ENCODE results near the gene PRKAR2B. TPM values are rescaled to one million over a fixed set of nuclear protein-coding genes. Genes with fewer than 3 reads are reported as not detected.
A peak's percentile ranks its signal among the peaks of the same experiment; 100 is the strongest.

Gene PRKAR2B
- total and polyA plus RNA-seq, 2 experiments from 2014 or later = 0.81 to 3.2 TPM

- H4K20me1 ChIP-seq (ENCODE audit: insufficient read depth) = no peaks in the 10 kb centered on the region
- no peak overlapping the region for H3K4me3 ChIP-seq
- H3K4me1 ChIP-seq (ENCODE audit: insufficient read depth) = peaks cover 10% of the 10 kb centered on the region
- WGBS, 2 experiments (ENCODE audit: low coverage in 1 of 2, low lambda C conversion rate in 2 of 2, missing lambda C conversion rate in 2 of 2) = 28 to 42% methylated on average over 3 of the region's 3 CpGs
- peaks cover 27% of the 10 kb centered on the region for H3K36me3 ChIP-seq (ENCODE audit: low read depth)
- in situ Hi-C loops (cut with MboI) = no loop called here
- H3K9me2 ChIP-seq (ENCODE audit: insufficient read depth) = no peaks in the 10 kb centered on the region
- H2AFZ ChIP-seq = no peak overlapping the region
- no peak overlapping the region for H3K4me2 ChIP-seq (ENCODE audit: unreplicated experiment)
- TF ChIP-seq EZH2phosphoT487 (IDR thresholded peaks at IDR 0.05; ENCODE audit: insufficient read depth, low read depth) (no peak), EZH2 (IDR thresholded peaks at IDR 0.05; ENCODE audit: insufficient read depth, poor library complexity, severe bottlenecking) (no peak)
- peaks cover 13% of the 10 kb centered on the region; the same call in 1 of the 2 replicates for H3F3A ChIP-seq (ENCODE audit: insufficient read depth)
- no peak for DNase-seq
- H3K9me3 ChIP-seq (ENCODE audit: low read depth) = no peaks in the 10 kb centered on the region
- no peaks in the 10 kb centered on the region for H3K27me3 ChIP-seq (replicated peaks; ENCODE audit: insufficient read depth)
- H3K9ac ChIP-seq = no peak overlapping the region
- no peaks in the 10 kb centered on the region for H3K79me2 ChIP-seq (ENCODE audit: insufficient read depth)
- H3K27ac ChIP-seq = no peak overlapping the region
Observed at GRCh38 chr7:107206706-107207105, 162.2 kb downstream of the PRKAR2B start.

GRCh38 chr7:107207459-107207858, 163.0 kb downstream of the PRKAR2B start:
- Histone ChIP-seq H3K9me3 (ENCODE audit: low read depth) (no peaks in the 10 kb centered on the region), H3K9ac (no peak overlapping the region), H3K9me2 (ENCODE audit: insufficient read depth) (no peaks in the 10 kb centered on the region), H3K4me1 (ENCODE audit: insufficient read depth) (peaks cover 10% of the 10 kb centered on the region), H3K27ac (peak overlapping the region; percentile 44), H3K4me2 (ENCODE audit: unreplicated experiment) (no peak overlapping the region), H3F3A (ENCODE audit: insufficient read depth) (peaks cover 13% of the 10 kb centered on the region; the same call in 1 of the 2 replicates), H3K4me3 (no peak overlapping the region), H3K27me3 (replicated peaks; ENCODE audit: insufficient read depth) (no peaks in the 10 kb centered on the region), H3K36me3 (ENCODE audit: low read depth) (peaks cover 21% of the 10 kb centered on the region), H4K20me1 (ENCODE audit: insufficient read depth) (no peaks in the 10 kb centered on the region), H2AFZ (no peak overlapping the region), H3K79me2 (ENCODE audit: insufficient read depth) (no peaks in the 10 kb centered on the region)
- DNase-seq = no peak
- TF ChIP-seq EZH2phosphoT487 (IDR thresholded peaks at IDR 0.05; ENCODE audit: insufficient read depth, low read depth) = no peak
- no peak for TF ChIP-seq EZH2 (IDR thresholded peaks at IDR 0.05; ENCODE audit: insufficient read depth, poor library complexity, severe bottlenecking)
- in situ Hi-C loops (cut with MboI) = no loop called here
- 54 to 57% methylated on average over 5 of the region's 5 CpGs for WGBS, 2 experiments (ENCODE audit: low coverage in 1 of 2, low lambda C conversion rate in 2 of 2, missing lambda C conversion rate in 2 of 2)

- H3F3A ChIP-seq (ENCODE audit: insufficient read depth) = peaks cover 13% of the 10 kb centered on the region; the same call in 1 of the 2 replicates
- TF ChIP-seq EZH2phosphoT487 (IDR thresholded peaks at IDR 0.05; ENCODE audit: insufficient read depth, low read depth) = no peak
- no peak for TF ChIP-seq EZH2 (IDR thresholded peaks at IDR 0.05; ENCODE audit: insufficient read depth, poor library complexity, severe bottlenecking)
- 0 out of 2 replicates have a peak overlapping the region, but pooled peaks have one; percentile 11 for H2AFZ ChIP-seq
- H3K4me3 ChIP-seq = no peak overlapping the region
- H3K9me3 ChIP-seq (ENCODE audit: low read depth) = no peaks in the 10 kb centered on the region
- no peaks in the 10 kb centered on the region for H4K20me1 ChIP-seq (ENCODE audit: insufficient read depth)
- no peak overlapping the region for H3K4me2 ChIP-seq (ENCODE audit: unreplicated experiment)
- H3K36me3 ChIP-seq (ENCODE audit: low read depth) = peaks cover 15% of the 10 kb centered on the region
- H3K27ac ChIP-seq = peak overlapping the region; percentile 44
- no peaks in the 10 kb centered on the region for H3K9me2 ChIP-seq (ENCODE audit: insufficient read depth)
- WGBS, 2 experiments (ENCODE audit: low coverage in 1 of 2, low lambda C conversion rate in 2 of 2, missing lambda C conversion rate in 2 of 2) = 6 to 13% methylated on average over 3 of the region's 3 CpGs
- H3K9ac ChIP-seq = peak overlapping the region; percentile 14; the same call in 1 of the 2 replicates
- H3K4me1 ChIP-seq (ENCODE audit: insufficient read depth) = peaks cover 10% of the 10 kb centered on the region
- DNase-seq = peak; percentile 51
- no peaks in the 10 kb centered on the region for H3K27me3 ChIP-seq (replicated peaks; ENCODE audit: insufficient read depth)
- in situ Hi-C loops (cut with MboI) = no loop called here
- no peaks in the 10 kb centered on the region for H3K79me2 ChIP-seq (ENCODE audit: insufficient read depth)
Observed at GRCh38 chr7:107208024-107208521, 163.6 kb downstream of the PRKAR2B start.

- peaks cover 10% of the 10 kb centered on the region for H3K4me1 ChIP-seq (ENCODE audit: insufficient read depth)
- DNase-seq = no peak
- no peak overlapping the region for H3K4me2 ChIP-seq (ENCODE audit: unreplicated experiment)
- H3K4me3 ChIP-seq = no peak overlapping the region
- no peaks in the 10 kb centered on the region for H3K27me3 ChIP-seq (replicated peaks; ENCODE audit: insufficient read depth)
- H3K36me3 ChIP-seq (ENCODE audit: low read depth) = peaks cover 10% of the 10 kb centered on the region
- no peak for TF ChIP-seq EZH2 (IDR thresholded peaks at IDR 0.05; ENCODE audit: insufficient read depth, poor library complexity, severe bottlenecking)
- H3K9me3 ChIP-seq (ENCODE audit: low read depth) = no peaks in the 10 kb centered on the region
- no peaks in the 10 kb centered on the region for H4K20me1 ChIP-seq (ENCODE audit: insufficient read depth)
- in situ Hi-C loops (cut with MboI) = no loop called here
- no peaks in the 10 kb centered on the region for H3K79me2 ChIP-seq (ENCODE audit: insufficient read depth)
- H2AFZ ChIP-seq = 0 out of 2 replicates have a peak overlapping the region, but pooled peaks have one; percentile 11
- peak overlapping the region; percentile 14; the same call in 1 of the 2 replicates for H3K9ac ChIP-seq
- peak overlapping the region; percentile 44 for H3K27ac ChIP-seq
- no peaks in the 10 kb centered on the region for H3K9me2 ChIP-seq (ENCODE audit: insufficient read depth)
- WGBS, 2 experiments (ENCODE audit: low coverage in 1 of 2, low lambda C conversion rate in 2 of 2, missing lambda C conversion rate in 2 of 2) = 86 to 88% methylated on average over 5 of the region's 5 CpGs
- peaks cover 13% of the 10 kb centered on the region; the same call in 1 of the 2 replicates for H3F3A ChIP-seq (ENCODE audit: insufficient read depth)
Observed at GRCh38 chr7:107208563-107208962, 164.1 kb downstream of the PRKAR2B start.

Measured in GM23248 (cell line).